ENCODE measurements around the gene MLN. TPM values are rescaled to one million over a fixed set of nuclear protein-coding genes. Genes with fewer than 3 reads are reported as not detected.

The MLN gene
- total and polyA plus RNA-seq, 2 donors (not counting 3 experiments of a cell fraction or from before 2014, with no cell fraction given) = not detected

DNA sequence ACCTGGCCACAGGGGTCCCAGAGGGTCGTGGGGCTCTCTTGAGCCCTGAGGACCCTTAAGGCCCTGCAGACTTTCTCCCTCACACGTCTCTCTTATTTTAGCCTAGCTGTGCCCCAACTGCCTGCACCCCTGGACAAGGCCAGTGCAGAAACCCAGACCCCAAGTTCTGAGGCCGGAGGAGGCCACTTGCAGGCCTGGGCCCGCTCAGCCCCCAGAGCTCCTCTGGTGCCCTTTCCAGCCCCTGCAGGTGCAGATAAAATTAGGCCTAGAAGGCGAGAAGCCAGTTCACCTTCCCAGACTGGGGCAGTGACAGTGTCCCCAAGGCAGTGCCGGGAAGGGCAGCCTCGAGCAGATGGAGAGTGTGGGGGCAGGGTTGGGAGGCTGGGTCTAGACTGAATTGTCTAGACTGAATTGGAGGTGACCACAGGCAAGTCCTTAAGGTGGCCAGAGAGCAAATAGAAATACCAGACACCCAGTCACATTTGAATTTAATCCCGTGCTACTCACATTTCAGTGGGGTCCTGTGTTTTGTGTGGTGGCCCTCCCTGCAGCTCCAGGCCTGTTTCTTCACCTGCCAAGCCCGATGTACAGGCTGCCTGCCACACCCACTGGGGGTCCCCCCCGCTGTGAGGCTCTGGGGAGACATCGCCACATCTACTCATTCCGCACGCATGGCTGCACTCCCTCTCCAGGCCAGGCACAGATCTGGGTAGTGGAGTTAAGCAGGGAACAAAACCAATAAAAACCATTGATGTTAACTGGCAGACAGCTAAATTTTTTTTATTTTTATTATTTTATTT is 48.5 kb downstream of the MLN start:
- no peak overlapping the region for H3K4me2 ChIP-seq (ENCODE audit: insufficient read depth, low read length)
- no peaks in the 10 kb centered on the region for H3K79me2 ChIP-seq (ENCODE audit: control insufficient read depth, insufficient read depth, low read length)
- DNase-seq (ENCODE audit: low read depth, low spot score) (no peak), FAIRE-seq (no peak)
- CTCF ChIA-PET = interaction anchor here (0.8 kb wide), 1 partner anchor 14 kb away, joined by 3 read pairs; no protein-coding TSS in a partner anchor
- no peak overlapping the region for H3K27ac ChIP-seq (ENCODE audit: insufficient read depth, low read depth, low read length)
- H3K27me3 ChIP-seq (ENCODE audit: control insufficient read depth in 2 of 2, insufficient read depth in 2 of 2, low read length in 2 of 2) = no peaks in the 10 kb centered on the region
- H4K20me1 ChIP-seq (replicated peaks; ENCODE audit: control insufficient read depth, extremely low read depth, insufficient read depth, low read length) = no peaks in the 10 kb centered on the region
- no peaks in the 10 kb centered on the region for H3K36me3 ChIP-seq (ENCODE audit: control insufficient read depth in 2 of 2, extremely low read depth in 1 of 2, insufficient read depth in 2 of 2, low read length in 2 of 2)
- intact Hi-C loops (cut with micrococcal nuclease) (no loop called here), dilution Hi-C loops (cut with MboI; ENCODE audit: extremely low pct_ligation_motif_present, low sequenced_read_pairs) (no loop called here)
- no TSS peak for BruUV-seq (replicated peaks)
- no peaks in the 10 kb centered on the region for H3K4me1 ChIP-seq (ENCODE audit: control insufficient read depth, extremely low read depth, insufficient read depth, low read length)
- TF ChIP-seq, protein P1, sequence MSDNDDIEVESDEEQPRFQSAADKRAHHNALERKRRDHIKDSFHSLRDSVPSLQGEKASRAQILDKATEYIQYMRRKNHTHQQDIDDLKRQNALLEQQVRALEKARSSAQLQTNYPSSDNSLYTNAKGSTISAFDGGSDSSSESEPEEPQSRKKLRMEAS (IDR thresholded peaks at IDR 0.05; ENCODE audit: insufficient read depth, insufficient read length) = no peak
- no peak for TF ChIP-seq GATA2 (IDR thresholded peaks at IDR 0.05; ENCODE audit: insufficient read depth, insufficient read length, low read depth, low read length)
- TF ChIP-seq JUN (IDR thresholded peaks at IDR 0.05; ENCODE audit: borderline replicate concordance, insufficient read depth, insufficient read length, low read depth) = no peak
- TF ChIP-seq, protein P2, sequence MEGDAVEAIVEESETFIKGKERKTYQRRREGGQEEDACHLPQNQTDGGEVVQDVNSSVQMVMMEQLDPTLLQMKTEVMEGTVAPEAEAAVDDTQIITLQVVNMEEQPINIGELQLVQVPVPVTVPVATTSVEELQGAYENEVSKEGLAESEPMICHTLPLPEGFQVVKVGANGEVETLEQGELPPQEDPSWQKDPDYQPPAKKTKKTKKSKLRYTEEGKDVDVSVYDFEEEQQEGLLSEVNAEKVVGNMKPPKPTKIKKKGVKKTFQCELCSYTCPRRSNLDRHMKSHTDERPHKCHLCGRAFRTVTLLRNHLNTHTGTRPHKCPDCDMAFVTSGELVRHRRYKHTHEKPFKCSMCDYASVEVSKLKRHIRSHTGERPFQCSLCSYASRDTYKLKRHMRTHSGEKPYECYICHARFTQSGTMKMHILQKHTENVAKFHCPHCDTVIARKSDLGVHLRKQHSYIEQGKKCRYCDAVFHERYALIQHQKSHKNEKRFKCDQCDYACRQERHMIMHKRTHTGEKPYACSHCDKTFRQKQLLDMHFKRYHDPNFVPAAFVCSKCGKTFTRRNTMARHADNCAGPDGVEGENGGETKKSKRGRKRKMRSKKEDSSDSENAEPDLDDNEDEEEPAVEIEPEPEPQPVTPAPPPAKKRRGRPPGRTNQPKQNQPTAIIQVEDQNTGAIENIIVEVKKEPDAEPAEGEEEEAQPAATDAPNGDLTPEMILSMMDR (IDR thresholded peaks at IDR 0.05; ENCODE audit: extremely low read depth in 1 of 2, insufficient read depth in 1 of 2, low read depth in 1 of 2, low read length in 2 of 2) = no peak
- no peak for TF ChIP-seq MYC (IDR thresholded peaks at IDR 0.05; ENCODE audit: low read depth, low read length)
- TF ChIP-seq FOS (IDR thresholded peaks at IDR 0.05; ENCODE audit: borderline replicate concordance, insufficient read depth, low read length) = no peak
- TF ChIP-seq EZH2 (IDR thresholded peaks at IDR 0.05; ENCODE audit: borderline replicate concordance, low read depth, low read length, severe bottlenecking) = no peak
- TF ChIP-seq POLR2AphosphoS5 (IDR thresholded peaks at IDR 0.05; ENCODE audit: insufficient read depth, low read depth, low read length) = no peak
- TF ChIP-seq POLR2A (IDR thresholded peaks at IDR 0.05; ENCODE audit: low read depth, low read length) = no peak
- no peak overlapping the region for H3K4me3 ChIP-seq (replicated peaks in 1 of 3; ENCODE audit: insufficient read depth in 1 of 3, low read depth in 1 of 3, low read length in 3 of 3)
- POLR2A ChIA-PET = no interaction called here
- no peak overlapping the region for H3K9ac ChIP-seq (replicated peaks; ENCODE audit: extremely low read depth, insufficient read depth, low read length)
- no peak overlapping the region for H2AFZ ChIP-seq (ENCODE audit: low read depth, low read length)
- no peaks in the 10 kb centered on the region for H3K9me1 ChIP-seq (replicated peaks; ENCODE audit: control insufficient read depth, extremely low read depth, insufficient read depth, low read length)
- H3K9me3 ChIP-seq (replicated peaks; ENCODE audit: control insufficient read depth, insufficient read depth, low read length) = no peaks in the 10 kb centered on the region
